Measurements from ENCODE around the gene GPR157.

Gene GPR157

DNA sequence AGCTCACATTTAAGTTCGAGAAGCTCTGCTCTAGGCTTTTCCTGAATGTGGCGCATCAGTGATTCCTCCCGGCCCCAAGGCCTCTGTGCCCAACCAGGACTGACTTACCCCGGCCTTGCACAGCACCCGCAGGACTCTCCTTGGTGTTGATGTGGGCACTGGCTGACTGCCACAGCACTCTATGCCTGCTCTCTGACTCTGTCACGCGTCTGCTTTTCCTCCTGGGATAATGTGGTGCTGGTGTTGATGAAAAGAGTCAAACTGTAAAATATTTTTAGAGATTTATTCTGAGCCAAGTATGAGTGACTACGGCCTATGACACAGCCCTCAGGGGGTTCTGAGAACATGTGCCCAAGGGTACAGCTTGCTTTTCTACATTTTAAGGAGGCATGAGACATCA is 44.0 kb downstream of the GPR157 start:
- no peak for DNase-seq

DNA sequence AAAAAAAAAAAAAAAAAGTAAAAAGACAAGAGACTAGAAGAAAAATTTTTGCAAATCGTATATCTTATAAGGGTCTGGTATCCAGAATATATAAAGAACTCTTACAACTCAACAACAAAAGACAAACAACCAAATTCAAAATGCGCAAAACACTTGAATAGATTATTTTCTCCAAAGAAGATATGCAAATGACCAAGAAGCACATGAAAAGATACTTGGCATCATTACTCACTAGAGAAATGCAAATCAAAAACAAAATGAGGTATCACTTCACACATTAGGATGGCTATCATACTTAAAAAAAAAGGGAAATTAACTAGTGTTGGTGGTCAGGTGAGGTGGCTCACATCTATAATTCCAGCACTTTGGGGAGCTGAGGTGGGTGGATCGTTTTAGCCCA is 47.4 kb downstream of the GPR157 start:
- DNase-seq: no peak

GRCh38 chr1:9080705-9081291 is 48.1 kb downstream of the GPR157 start:
- DNase-seq: no peak

GRCh38 chr1:9079988-9080704 is 48.8 kb downstream of the GPR157 start:
- DNase-seq: no peak

DNA sequence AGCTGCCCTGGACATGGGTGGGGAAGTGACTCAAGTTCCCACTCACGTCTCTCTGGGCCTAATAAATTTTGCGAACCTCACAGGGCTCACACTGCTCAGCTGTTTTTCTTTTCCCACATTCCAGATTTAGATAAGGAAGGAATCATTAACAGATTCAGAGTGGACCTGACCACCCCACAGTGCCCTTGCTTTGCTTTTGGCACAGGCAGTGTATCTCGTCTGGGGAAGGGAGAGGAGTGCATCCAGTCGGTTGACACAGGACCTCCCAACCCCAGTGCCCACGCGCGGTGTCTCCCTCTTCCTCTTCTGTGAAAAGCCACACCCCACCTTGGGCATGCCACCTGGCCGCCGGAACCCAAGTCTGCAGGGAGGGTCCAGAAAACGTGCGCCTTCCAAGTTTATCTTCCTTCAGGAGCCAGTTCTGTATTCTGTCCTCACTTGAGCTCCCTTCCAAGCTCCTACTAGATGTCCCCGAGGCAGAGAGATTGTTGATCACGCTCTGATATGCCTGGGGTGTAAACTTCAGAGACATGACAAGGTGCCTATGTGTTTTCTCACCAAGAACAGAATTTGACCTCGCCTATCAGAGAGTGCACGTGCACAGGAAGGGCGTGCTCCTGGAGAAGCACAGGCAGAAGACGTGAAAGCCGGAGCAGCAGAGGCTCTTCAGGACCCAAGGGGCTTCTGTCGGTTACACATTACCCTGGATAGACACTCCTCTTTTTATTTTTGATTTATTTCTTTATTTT is 50.0 kb downstream of the GPR157 start:
- DNase-seq: no peak

DNA sequence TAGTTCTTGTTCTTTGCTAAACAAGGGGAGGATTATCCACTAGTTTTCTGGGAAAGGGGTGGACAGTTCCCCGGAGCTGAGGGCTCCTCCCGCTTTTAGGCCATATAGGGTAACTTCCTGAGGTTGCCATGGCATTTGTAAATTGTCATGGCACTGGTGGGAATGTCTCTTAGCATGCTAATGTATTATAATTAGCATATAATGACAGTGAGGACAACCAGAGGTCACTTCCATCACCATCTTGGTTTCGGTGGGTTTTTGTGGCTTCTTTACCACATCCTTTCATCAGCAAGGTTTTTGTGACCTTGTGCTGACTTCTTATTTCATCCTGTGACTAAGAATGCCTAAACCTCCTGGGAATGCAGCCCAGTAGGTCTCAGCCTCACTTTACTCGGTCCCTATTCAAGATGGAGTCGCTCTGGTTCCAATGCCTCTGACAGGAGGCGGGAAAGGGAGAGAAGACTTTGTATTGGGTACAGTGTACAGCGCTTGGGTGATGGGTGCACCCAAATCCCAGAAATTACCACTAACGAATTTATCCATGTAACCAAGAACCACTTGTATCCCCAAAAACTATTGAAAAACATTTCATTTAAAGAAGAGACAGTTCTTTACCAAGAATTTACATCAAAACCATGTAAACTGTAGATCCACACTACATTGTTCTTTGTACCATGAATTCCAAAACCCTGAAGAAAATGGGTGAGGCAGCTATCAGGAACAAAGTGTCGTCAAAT is 50.7 kb downstream of the GPR157 start:
- DNase-seq: peak; percentile 15

DNA sequence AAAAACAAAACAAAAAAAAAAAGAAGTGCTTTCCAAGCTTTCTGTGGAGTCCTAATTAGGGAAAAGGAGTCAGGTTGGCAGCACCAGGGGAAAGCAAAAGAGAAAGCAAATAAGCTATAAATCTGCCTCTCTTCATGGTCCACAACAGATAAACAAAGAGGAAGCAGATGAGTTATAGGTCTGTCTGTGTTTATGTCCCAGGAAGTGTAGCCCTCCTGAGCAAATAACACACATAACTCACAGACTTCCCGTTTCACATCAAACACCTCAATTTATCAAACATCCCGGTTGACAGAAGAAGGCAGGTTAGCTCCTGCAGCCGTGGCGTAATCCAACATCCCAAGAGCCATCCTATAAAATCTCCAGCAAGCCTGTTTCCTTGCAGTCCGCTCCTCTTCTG is 53.9 kb downstream of the GPR157 start:
- DNase-seq: no peak

DNA sequence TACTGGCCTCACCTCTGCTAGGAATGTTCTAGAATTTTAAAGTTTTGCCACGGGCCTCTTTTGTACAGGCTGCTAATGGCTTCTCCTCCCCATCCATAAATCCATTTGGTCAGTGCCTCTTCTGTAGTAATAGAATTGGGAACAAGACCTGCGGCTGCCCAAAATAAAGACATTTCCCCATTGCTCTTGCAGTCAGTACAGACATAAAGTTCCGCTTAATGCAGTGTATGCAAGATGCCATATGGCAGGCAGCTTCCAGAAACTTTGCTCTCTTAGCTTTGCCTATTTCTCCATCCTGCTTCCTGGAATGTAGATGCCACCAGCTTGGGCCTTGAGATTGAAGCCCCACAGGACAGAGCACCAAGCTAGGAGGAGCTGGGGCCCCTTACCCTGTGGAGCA is 55.8 kb downstream of the GPR157 start:
- no peak for DNase-seq

DNA sequence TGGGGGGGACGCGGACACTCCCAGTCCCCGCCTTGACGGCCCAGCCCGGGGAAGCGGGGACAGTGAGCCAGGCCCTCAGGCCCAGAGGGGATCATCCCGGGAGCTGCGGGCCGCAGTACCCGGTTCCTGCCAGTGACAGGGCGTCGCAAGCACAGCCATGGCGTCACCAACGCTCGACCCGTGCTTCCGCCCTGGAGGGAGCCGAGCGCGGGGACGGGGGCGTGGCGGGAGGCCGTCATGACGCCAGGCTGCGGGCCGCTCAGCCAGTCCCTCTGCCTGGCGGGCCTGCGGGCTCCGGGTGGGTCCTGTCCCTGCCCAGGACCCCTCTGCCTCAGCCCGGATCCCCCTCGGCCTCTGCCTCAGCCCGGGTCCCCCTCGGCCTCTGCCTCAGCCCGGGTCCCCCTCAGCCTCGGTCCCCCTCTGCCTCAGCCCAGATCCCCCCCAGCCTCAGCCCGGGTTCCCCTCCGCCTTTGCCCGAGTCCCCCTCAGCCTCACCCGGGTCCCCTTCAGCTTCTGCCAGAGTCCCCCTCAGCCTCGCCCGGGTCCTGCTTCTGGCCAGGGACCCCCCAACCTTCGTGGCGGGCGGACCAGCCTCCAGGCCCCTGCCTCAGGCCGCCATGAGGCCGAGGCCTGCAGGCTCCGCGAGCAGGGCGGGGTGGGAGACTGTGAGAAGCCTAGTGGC is 57.2 kb downstream of the GPR157 start:
- no peak for DNase-seq

- DNase-seq: no peak
These were observed 58.4 kb downstream of the GPR157 start for GRCh38 chr1:9070486-9070885.

DNA sequence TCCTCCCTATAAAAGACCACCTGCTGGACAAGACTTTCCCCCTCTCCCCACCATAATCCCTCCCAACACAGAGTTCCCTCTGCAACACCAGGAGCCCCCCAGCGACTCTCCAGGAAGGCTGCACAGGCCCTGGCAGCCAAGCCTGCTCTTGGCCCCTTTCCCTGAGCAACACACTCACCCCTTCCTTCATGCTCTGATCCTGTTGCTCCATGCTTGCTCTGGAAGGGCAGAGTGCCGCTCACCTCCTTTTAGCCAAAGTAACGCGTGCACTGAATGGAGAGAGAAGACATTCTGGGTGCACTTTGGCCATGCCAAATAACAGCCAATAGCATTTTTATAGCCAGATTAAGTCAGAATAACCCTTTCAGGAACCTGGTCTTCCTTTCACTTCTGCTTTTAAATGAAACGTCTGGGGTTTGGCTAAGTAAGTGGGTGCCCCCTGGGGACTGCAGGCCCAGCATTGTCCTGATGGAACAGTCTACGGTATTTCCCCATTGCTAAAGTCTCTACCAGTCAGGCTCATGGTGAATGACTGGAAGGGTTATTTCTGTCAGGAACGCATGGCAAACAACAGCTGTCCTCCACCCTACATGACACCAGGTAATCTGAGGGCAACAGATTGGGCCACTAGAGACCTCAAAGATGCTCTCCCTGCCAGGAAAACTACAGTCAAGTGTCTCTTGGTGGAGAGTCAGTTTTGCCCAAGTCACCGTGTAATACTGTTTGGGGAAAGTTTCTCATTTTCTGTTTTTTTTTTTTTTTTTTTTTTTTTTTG is 59.4 kb downstream of the GPR157 start, which contains the start of gene SLC2A5:
TSS of gene SLC2A5 (minus strand) at position 310 of the 775 bp plus-strand sequence. CDS start at position 211, 99 bp downstream.
- peak; percentile 60 for DNase-seq

- DNase-seq: no peak
These were observed 59.9 kb downstream of the GPR157 start for GRCh38 chr1:9068981-9069325.

- peak; percentile 48 for DNase-seq
These were observed 61.7 kb downstream of the GPR157 start for GRCh38 chr1:9066945-9067807.

- no peak for DNase-seq
These were observed 63.6 kb downstream of the GPR157 start for GRCh38 chr1:9065213-9065751.

GRCh38 chr1:9062846-9063245 is 66.1 kb downstream of the GPR157 start:
- no peak for DNase-seq

GRCh38 chr1:9062021-9062471 is 66.9 kb downstream of the GPR157 start:
- DNase-seq: no peak

- no peak for DNase-seq
These were observed 67.5 kb downstream of the GPR157 start for GRCh38 chr1:9061252-9061960.

DNA sequence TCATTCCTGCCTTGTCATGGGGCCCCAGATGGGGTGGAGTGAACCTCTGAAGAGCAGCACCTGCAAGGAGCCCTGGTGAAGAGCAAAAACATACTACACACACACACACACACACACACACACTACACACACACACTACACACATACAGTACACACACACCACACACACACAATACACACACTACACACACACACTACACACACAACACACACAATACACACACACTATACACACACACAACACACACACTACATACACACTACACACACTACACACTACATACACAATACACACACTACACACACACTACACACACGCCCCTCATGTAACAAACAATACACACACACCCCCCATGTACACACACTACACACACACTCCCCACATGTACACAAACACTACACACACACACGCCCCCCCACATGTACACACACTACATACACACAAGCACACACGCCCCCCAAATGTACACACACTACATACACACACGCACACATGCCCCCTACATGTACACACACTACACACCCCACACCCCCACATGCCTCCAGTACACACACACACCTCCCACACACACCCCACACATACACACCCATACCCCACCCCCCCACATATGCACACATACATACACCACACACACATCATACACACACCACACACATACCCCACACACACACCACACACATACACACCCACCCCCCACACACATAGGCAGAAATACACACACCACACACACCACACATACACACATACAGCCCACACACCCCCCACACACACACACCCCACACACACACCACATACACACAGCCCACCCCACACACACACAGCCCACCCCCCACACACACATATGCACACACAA is 68.8 kb downstream of the GPR157 start:
- DNase-seq: no peak

DNA sequence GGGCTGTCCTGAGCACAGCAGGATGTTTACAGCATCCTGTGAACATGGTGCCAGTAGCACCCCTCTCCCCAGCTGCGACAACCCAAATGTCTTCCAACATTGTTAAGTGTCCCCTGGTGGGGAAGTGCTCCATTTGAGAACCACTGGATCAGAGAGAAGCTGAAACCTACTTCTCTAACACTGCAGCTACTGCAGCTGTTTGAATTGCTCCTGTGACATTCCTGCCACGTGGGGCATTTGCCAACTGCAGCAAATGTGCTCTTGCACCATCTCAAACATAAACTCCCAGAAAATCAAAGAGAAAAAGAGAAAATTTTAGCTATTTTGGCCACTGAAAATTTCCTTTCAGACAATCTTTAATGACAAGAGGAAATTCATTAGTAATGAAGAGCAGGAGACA is 70.4 kb downstream of the GPR157 start:
- DNase-seq: no peak
